GM21528 (cell line): ENCODE results near the gene ACOXL.

ENCODE experiments used
- ATAC-seq: cut with Tn5 transposase; IDR thresholded peaks from one replicate; pipeline ENCODE4 v1.9.1; 2021; ENCODE audit warnings: mild to moderate bottlenecking, moderate library complexity; ENCODE audit not compliant: unreplicated experiment, low FRiP score

Gene ACOXL

GRCh38 chr2:111048856-111049768 is 316.7 kb downstream of the ACOXL start:
- ATAC-seq, result no peak

GRCh38 chr2:111049792-111050640 is 317.6 kb downstream of the ACOXL start:
- peak; percentile 55 for ATAC-seq

GRCh38 chr2:111050701-111051376 is 318.5 kb downstream of the ACOXL start:
- ATAC-seq, result no peak

- no peak for ATAC-seq
These were observed 320.2 kb downstream of the ACOXL start for GRCh38 chr2:111052621-111053020.

GRCh38 chr2:111053266-111053665 is 320.9 kb downstream of the ACOXL start:
- ATAC-seq, result no peak

GRCh38 chr2:111053825-111054515 is 321.6 kb downstream of the ACOXL start:
- no peak for ATAC-seq

GRCh38 chr2:111054791-111055691 is 322.7 kb downstream of the ACOXL start:
- peak; percentile 51 for ATAC-seq

GRCh38 chr2:111055735-111056134 is 323.4 kb downstream of the ACOXL start:
- no peak for ATAC-seq

- no peak for ATAC-seq
These were observed 324.7 kb downstream of the ACOXL start for GRCh38 chr2:111057045-111057444.

- ATAC-seq, result no peak
These were observed 325.3 kb downstream of the ACOXL start for GRCh38 chr2:111057721-111058120.

- ATAC-seq, result no peak
These were observed 325.9 kb downstream of the ACOXL start for GRCh38 chr2:111058264-111058663.

GRCh38 chr2:111061191-111061590 is 328.8 kb downstream of the ACOXL start:
- no peak for ATAC-seq

- ATAC-seq, result no peak
These were observed 330.0 kb downstream of the ACOXL start for GRCh38 chr2:111062417-111062816.

GRCh38 chr2:111066062-111066593 is 333.8 kb downstream of the ACOXL start:
- ATAC-seq, result no peak

GRCh38 chr2:111068435-111069058 is 336.2 kb downstream of the ACOXL start:
- no peak for ATAC-seq

- ATAC-seq, result no peak
These were observed 337.3 kb downstream of the ACOXL start for GRCh38 chr2:111069722-111070121.

- no peak for ATAC-seq
These were observed 339.3 kb downstream of the ACOXL start for GRCh38 chr2:111071600-111072171.

GRCh38 chr2:111072220-111072871 is 340.0 kb downstream of the ACOXL start:
- ATAC-seq, result no peak
